ENCODE data around the gene PTPRG. TPM values are rescaled to one million over a fixed set of nuclear protein-coding genes. Genes with fewer than 3 reads are reported as not detected.

Gene PTPRG
- total RNA-seq, 1 donor from 2014 or later, result 11.1 TPM

GRCh38 chr3:62159056-62159708 lies 597.8 kb downstream of the PTPRG start:
- Histone ChIP-seq H3K27me3 (ENCODE audit: control insufficient read depth, insufficient read depth, low read length) (no peaks in the 10 kb centered on the region), H3K4me3 (ENCODE audit: low read depth, low read length) (no peak overlapping the region), H3K36me3 (ENCODE audit: control insufficient read depth, insufficient read depth, low read length) (no peaks in the 10 kb centered on the region)
- DNase-seq (ENCODE audit: low read depth) (no peak), FAIRE-seq (no peak)
- TF ChIP-seq, protein P1, sequence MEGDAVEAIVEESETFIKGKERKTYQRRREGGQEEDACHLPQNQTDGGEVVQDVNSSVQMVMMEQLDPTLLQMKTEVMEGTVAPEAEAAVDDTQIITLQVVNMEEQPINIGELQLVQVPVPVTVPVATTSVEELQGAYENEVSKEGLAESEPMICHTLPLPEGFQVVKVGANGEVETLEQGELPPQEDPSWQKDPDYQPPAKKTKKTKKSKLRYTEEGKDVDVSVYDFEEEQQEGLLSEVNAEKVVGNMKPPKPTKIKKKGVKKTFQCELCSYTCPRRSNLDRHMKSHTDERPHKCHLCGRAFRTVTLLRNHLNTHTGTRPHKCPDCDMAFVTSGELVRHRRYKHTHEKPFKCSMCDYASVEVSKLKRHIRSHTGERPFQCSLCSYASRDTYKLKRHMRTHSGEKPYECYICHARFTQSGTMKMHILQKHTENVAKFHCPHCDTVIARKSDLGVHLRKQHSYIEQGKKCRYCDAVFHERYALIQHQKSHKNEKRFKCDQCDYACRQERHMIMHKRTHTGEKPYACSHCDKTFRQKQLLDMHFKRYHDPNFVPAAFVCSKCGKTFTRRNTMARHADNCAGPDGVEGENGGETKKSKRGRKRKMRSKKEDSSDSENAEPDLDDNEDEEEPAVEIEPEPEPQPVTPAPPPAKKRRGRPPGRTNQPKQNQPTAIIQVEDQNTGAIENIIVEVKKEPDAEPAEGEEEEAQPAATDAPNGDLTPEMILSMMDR (IDR thresholded peaks at IDR 0.05; ENCODE audit: insufficient read depth, low read length, severe bottlenecking), result no peak

DNA sequence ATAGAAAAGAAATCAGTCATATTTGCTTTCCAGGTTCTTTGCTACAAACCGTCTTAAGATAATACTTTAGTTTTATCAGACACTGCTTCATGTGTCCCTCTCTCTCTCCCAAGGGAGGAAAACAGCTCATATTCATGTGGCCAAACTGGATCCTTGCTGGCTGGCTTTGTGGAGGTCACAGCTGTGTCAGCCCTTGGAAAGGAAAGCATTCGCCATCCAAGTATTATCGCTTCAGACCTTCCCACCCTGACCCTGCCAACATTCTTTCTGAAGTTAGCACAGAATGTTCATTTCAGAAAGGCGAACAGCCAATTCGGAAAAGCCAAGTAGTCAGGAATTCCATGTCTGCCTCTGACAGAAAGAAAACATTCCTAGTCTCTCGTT lies 598.3 kb downstream of the PTPRG start:
- DNase-seq (ENCODE audit: low read depth) (no peak), FAIRE-seq (no peak)
- TF ChIP-seq, protein P1 (IDR thresholded peaks at IDR 0.05; ENCODE audit: insufficient read depth, low read length, severe bottlenecking), result no peak
- Histone ChIP-seq H3K27me3 (ENCODE audit: control insufficient read depth, insufficient read depth, low read length) (no peaks in the 10 kb centered on the region), H3K36me3 (ENCODE audit: control insufficient read depth, insufficient read depth, low read length) (no peaks in the 10 kb centered on the region), H3K4me3 (ENCODE audit: low read depth, low read length) (no peak overlapping the region)

DNA sequence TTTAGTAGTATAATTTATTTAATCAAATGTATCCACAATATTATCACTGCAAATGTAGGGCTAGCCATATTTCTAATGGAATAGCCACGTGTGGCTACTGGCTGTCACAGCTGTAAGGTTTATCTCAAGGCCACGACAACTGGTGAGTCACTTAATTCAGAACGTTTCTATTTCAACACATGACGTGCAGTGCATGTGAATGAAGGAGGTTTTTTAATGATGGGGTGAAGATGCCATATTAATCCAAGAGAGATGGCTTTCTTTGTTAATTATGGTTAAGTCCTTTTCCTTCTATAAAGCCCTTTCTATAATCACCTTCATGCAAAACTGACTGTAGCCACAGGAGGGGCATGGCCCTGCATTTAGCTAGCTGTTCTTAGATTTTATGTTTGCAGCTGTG lies 600.0 kb downstream of the PTPRG start:
- DNase-seq (ENCODE audit: low read depth), result no peak
- FAIRE-seq, result no peak
- TF ChIP-seq, protein P1 (IDR thresholded peaks at IDR 0.05; ENCODE audit: insufficient read depth, low read length, severe bottlenecking), result no peak
- Histone ChIP-seq H3K27me3 (ENCODE audit: control insufficient read depth, insufficient read depth, low read length) (no peaks in the 10 kb centered on the region), H3K4me3 (ENCODE audit: low read depth, low read length) (no peak overlapping the region), H3K36me3 (ENCODE audit: control insufficient read depth, insufficient read depth, low read length) (no peaks in the 10 kb centered on the region)

- DNase-seq (ENCODE audit: low read depth) (no peak), FAIRE-seq (no peak)
- TF ChIP-seq, protein P1 (IDR thresholded peaks at IDR 0.05; ENCODE audit: insufficient read depth, low read length, severe bottlenecking), result no peak
- no peaks in the 10 kb centered on the region for H3K27me3 ChIP-seq (ENCODE audit: control insufficient read depth, insufficient read depth, low read length)
- H3K4me3 ChIP-seq (ENCODE audit: low read depth, low read length), result no peak overlapping the region
- no peaks in the 10 kb centered on the region for H3K36me3 ChIP-seq (ENCODE audit: control insufficient read depth, insufficient read depth, low read length)
These were observed 602.8 kb downstream of the PTPRG start for GRCh38 chr3:62164196-62164595.

GRCh38 chr3:62164746-62165145 lies 603.4 kb downstream of the PTPRG start:
- FAIRE-seq (no peak), DNase-seq (ENCODE audit: low read depth) (no peak)
- TF ChIP-seq, protein P1 (IDR thresholded peaks at IDR 0.05; ENCODE audit: insufficient read depth, low read length, severe bottlenecking), result no peak

More at GRCh38 chr3:62164746-62165145, 603.4 kb downstream of the PTPRG start:
- Histone ChIP-seq H3K27me3 (ENCODE audit: control insufficient read depth, insufficient read depth, low read length) (no peaks in the 10 kb centered on the region), H3K4me3 (ENCODE audit: low read depth, low read length) (no peak overlapping the region), H3K36me3 (ENCODE audit: control insufficient read depth, insufficient read depth, low read length) (no peaks in the 10 kb centered on the region)
